GM18526 (cell line): ENCODE data around the gene TIMM44.

Experiments used
- POLR2A ChIP-seq: IDR thresholded peaks from 3 replicates; pipeline ENCODE4 v1.6.1; 2011; ENCODE audit not compliant: insufficient read length; ENCODE audit errors: extremely low read depth

Gene TIMM44

DNA sequence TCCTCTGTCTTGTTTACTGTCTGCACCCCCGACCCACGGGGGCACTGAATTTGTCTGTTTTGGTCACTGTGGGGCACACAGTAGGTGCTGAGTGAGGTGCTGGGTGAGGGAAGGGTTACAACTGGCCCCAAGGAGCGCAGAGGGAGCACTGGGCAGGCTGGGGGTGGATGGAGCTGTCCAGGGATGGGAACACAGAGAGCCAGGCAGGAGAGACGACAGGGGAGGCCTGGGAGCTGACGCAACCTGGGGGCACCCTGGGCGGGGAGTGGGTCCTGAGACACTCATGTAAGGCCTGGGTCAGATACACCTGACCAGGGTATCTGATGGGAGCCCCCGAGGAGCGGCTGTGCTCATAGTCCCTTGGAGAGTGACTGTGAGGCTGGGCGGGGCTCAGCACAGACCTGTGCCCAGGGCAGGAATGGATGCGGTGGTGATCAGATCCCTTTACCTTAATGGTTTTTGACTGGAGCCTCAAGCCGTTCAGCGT, 37.2 kb upstream of the TIMM44 start:
- no peak for TF ChIP-seq POLR2A

GRCh38 chr19:7980168-7980567, 36.7 kb upstream of the TIMM44 start:
- no peak for TF ChIP-seq POLR2A

- TF ChIP-seq POLR2A: no peak
These were observed 36.1 kb upstream of the TIMM44 start for GRCh38 chr19:7979559-7979958.

DNA sequence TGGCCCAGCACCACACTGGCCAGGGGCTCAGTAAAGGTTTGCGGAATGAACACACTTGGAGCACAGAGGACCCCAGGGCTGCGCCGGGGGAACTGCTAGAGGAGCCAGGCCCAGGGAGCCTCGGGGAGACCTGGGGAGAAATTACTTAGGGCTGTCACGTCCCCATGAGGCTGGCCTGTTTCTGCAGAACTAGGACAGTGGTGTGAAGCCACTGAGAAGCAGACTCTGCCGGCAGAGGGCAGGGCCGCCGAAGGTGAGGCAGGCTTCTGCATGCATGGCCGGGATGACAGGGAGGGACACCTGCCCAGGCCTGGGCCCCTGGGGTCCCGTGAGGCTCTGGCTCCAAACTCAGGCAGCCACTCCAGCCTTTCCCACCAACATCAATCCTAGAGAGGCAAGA, 35.5 kb upstream of the TIMM44 start:
- TF ChIP-seq POLR2A: no peak

DNA sequence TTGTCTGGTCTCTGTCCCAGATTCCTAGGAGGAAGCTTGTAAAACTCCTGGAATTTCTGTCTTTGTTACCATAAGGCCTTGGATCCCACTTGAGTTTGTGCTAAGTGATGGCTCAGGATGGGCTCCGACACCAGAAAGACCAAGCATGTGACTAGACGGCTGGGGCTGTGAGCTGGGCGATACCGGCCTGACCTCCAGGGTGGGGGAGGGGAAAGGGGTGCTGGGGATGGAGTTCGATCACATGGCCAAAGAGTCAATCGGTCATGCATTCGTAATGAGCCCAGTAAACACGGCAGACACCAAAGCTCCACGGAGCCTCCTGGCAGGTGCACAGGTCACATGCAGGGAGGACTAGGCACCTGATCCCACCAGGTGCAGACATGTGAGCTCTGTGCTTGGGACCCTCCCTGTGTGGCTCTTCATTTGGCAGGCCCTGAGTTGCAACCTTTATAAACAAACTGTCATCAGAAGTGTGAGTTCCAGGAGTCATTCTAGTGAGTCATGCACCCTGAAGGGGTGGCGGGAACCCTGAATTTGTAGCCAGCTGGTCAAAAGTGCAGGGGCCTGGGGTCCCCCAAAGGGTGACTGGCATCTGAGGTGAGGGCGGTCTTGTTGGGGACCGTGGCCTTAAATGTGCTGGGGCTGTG, 34.8 kb upstream of the TIMM44 start:
- no peak for TF ChIP-seq POLR2A

- TF ChIP-seq POLR2A: no peak
These were observed 34.2 kb upstream of the TIMM44 start for GRCh38 chr19:7977723-7978040.

DNA sequence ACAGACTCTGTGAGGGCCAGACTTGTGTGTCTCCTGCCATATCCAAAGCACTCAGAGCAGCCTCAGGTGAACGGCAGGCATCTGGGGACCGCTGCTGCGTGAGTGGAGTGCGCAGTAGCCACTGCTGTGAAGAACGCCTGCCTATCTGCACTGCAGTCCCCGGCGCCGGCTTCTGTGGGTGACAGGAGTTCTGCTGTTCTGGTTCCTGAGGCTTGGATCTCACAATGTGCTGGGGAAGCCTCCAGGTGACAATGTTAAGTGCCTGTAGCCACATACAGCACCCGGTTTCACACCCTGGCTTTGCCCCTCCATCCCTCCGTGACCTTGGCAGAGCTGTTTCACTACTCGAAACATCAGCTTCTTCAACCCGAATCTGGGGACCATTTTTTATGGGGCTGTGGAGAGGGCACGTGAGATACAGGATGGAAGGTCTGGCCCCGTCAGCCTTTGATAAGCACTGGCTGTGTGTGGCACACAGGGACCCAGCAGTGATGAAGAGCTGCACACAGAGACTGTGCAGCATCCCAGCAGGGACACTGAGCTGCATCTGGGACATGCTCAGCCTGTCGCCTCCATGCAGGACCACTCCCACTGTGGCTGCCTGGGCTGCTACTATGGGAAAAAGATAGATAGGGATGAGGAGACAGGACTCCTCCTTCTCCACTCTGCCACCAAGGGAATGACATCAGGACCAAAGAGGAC, 33.7 kb upstream of the TIMM44 start:
- TF ChIP-seq POLR2A: no peak

DNA sequence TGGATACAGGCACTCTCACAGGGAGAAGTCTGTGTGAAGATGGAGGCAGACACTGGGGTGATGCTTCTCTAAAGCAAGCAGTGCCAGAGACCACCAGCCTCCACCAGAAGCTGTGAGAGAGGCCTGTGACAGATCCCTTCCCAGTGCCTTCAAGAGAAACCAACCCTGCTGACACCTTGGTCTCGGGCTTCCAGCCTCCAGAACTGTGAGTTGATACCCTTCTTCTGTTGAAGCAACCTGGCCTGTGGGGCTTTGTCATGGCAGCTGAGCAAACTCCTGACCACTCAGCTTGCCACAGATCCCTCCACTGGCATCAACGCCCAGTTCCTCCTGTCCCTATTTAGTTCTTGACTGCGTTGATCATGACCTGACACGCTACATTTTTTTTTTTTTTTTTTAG, 33.0 kb upstream of the TIMM44 start:
- no peak for TF ChIP-seq POLR2A

DNA sequence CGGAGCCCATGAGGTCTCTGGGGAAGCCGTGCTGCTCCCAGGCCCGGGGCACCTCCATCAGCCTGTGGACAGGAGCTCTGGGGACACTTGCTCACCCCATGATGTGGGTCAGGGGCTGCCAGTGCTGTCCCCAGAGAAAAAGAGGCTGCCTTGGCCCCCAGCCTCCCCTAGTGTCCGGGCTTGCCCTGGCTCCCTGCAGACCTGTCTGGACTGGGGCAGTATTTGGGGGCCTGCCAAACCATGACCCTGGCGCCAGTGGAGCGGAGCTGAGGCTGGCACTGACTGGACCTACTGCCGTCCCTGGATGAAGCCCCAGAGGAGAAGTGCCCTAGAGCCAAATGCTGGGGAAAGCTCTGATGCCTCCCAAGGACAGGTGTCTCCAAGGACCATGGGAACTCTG, 31.6 kb upstream of the TIMM44 start:
- no peak for TF ChIP-seq POLR2A

GRCh38 chr19:7973883-7974282, 30.4 kb upstream of the TIMM44 start:
- no peak for TF ChIP-seq POLR2A

DNA sequence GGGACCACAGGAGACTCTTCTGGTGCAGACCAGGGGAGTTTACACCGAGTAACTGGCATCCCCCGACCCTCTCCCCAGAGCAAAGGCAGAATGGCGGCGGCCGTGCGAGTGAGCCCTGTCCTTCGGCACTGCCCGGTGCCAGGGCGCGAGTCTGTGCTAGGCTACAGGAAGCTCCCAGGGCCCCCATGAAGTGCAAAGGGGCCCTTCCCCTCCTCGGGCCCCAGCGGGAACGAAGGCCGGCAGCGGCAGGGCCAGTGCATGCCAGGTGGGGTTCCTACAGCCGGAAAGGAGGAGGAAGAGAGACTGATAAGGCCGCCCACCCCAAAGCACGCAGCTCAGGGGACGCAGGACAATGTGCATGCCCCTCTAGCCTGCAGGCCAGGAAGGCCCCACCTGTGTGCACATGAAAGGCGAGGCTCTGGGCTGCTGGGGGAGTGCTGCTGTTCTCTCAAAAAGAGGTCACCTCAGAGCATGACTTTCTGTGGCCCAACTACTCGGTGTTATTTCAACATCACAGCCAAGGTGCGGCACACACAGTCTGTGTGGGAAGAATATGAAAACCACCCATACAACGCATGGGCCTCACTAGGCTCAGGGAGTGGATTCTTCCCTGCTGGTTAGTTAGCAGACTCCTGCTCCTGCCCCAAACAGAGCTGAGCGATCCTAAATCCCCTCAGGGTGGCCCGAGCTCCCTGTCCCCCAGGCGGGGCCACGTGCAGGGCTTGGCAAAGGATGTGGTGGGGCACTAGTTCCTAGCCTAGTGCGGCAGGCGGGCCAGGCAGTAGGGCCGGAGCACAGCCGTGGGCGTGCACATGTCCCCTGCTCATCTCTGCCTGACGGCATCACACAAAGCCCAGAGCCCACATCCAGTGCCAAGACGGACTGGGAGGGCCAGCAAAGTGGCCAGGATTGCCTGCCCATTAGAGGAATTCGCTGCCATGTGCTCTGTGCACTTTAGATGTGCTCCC, 28.4 kb upstream of the TIMM44 start:
- no peak for TF ChIP-seq POLR2A

DNA sequence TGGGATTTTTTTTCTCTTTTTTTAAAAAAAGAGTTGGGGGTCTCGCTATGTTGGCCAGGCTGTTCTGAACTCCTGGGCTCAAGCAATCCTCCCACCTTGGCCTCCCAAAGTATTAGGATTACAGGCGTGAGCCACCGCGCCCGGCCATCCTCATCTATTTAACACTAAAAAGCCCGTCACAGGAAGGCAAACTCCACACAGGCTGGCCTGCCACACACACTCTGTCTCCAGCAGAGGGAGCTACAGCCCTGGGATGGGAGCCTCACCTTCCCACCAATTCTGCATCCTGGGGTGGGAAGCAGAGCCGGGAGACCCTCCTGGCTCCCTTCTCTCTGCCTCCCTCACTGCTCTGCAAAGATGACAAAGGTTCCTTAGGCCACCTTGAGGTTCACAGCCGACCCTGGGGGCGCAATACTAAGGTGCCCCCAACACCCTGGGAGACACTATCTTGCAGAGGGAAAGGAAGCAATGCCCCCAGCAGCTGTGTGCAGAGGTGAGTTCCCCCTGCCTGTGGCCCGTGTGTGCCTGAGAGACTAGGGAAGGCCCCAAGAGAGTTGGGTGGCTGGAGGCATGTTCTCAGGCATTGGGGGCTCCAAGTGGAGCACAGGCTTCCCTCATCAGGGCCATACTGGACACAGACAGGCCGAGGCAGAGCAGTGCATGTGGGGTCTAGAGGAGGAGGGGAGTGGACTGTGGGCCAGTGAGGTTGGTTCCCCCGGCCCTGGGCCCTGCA, 27.4 kb upstream of the TIMM44 start:
- TF ChIP-seq POLR2A: no peak

- no peak for TF ChIP-seq POLR2A
These were observed 26.1 kb upstream of the TIMM44 start for GRCh38 chr19:7969555-7969939.

DNA sequence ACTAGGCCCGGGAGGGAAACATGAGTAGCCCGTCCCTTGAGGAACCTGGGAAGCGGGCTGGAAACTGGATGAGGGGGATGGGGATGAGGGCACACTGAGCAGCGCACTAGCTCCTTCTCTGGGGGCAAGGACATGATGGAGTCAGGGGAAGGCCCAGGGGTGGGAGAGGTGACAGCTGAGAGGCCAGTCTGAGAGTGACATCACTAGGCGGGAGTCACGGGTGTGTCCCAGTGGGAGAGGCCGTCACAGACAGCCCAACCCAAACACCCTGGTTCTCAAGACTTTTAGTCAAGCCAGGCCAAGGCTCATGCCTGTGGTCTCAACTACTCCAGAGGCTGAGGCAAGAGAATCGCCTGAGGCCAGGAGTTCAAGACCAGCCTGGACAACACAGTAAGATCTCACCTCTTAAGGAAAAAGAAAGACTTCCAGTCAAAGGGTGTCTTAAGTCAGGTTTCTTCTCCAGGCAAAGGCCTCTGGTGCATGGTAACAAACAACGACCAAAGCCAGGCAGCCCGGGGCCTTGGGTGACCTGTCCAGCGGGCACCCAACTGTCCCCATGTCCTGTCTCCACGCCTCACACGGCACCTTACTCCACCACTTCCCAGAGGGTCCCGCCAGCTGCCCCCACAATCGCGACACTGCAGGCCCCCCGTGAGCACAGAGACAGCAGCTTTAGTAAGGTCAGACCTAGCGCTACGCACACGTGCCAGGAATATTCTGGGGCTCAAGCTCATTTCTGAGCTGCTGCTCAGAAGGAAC, 25.5 kb upstream of the TIMM44 start:
- TF ChIP-seq POLR2A: no peak

GRCh38 chr19:7968008-7968795, 24.7 kb upstream of the TIMM44 start:
- no peak for TF ChIP-seq POLR2A
